Suprapubic skin (tissue), 4 donors: ENCODE measurements around the gene AP1G2. TPM values are rescaled to one million over a fixed set of nuclear protein-coding genes. Genes with fewer than 3 reads are reported as not detected.

Experiments used
- DNase-seq, 2 donors: peaks; one replicate each; pipeline ENCODE4 v3.0.0-alpha.2; 2019; ENCODE audit warnings: low spot score in 2 of 2
- H3K27ac ChIP-seq: fragments of 200-600 bp; sonication (generic); one replicate; pipeline ENCODE4 v1.5.1; 2019
- H3K27me3 ChIP-seq: fragments of 200-600 bp; sonication (generic); one replicate; pipeline ENCODE4 v1.5.1; 2019
- H3K36me3 ChIP-seq: fragments of 200-600 bp; sonication (generic); one replicate; pipeline ENCODE4 v1.5.1; 2019
- H3K4me1 ChIP-seq: fragments of 200-600 bp; sonication (generic); one replicate; pipeline ENCODE4 v1.5.1; 2019
- H3K4me3 ChIP-seq: fragments of 200-600 bp; sonication (generic); one replicate; pipeline ENCODE4 v1.5.1; 2019; ENCODE audit warnings: mild to moderate bottlenecking
- H3K9me3 ChIP-seq: fragments of 200-600 bp; sonication (generic); one replicate; pipeline ENCODE4 v1.5.1; 2019
- EP300 ChIP-seq: sonication (generic); formaldehyde crosslinking; IDR thresholded peaks from one replicate; pipeline ENCODE4 v1.6.1; 2017; ENCODE audit warnings: antibody characterized with exemption
- POLR2A ChIP-seq, 2 donors: fragments of 450-650 bp; IDR thresholded peaks; one replicate each; pipeline ENCODE4 v1.6.1; 2017; ENCODE audit warnings: antibody characterized with exemption in 2 of 2, mild to moderate bottlenecking in 2 of 2, moderate library complexity in 2 of 2
- POLR2AphosphoS5 ChIP-seq, 3 donors: sonication (generic); formaldehyde crosslinking; IDR thresholded peaks; one replicate each; pipeline ENCODE4 v1.6.1; 2017; ENCODE audit warnings: antibody characterized with exemption in 3 of 3
- WGBS: methylation state at CpG from one replicate; pipeline ENCODE4 v1.1.5; 2018; 5-methylcytosine and 5-hydroxymethylcytosine counted together
- total RNA-seq, 4 donors: library from RNA; depleted of rRNA; stranded (reverse); fragments of >200 nt; gene quantifications; one replicate each; pipeline ENCODE4 v1.1.0, GENCODE V29; 2016
- TF ChIP-seq, protein P1 (sequence below), 2 donors: fragments of 200-600 bp in 1 of 2; fragments of 450-650 bp in 1 of 2; sonication (generic) in 1 of 2; IDR thresholded peaks; one replicate each; pipeline ENCODE4 v1.5.1; 2016 to 2019; ENCODE audit warnings: antibody characterized with exemption in 2 of 2, mild to moderate bottlenecking in 1 of 2, moderate library complexity in 1 of 2

AP1G2 gene, protein sequence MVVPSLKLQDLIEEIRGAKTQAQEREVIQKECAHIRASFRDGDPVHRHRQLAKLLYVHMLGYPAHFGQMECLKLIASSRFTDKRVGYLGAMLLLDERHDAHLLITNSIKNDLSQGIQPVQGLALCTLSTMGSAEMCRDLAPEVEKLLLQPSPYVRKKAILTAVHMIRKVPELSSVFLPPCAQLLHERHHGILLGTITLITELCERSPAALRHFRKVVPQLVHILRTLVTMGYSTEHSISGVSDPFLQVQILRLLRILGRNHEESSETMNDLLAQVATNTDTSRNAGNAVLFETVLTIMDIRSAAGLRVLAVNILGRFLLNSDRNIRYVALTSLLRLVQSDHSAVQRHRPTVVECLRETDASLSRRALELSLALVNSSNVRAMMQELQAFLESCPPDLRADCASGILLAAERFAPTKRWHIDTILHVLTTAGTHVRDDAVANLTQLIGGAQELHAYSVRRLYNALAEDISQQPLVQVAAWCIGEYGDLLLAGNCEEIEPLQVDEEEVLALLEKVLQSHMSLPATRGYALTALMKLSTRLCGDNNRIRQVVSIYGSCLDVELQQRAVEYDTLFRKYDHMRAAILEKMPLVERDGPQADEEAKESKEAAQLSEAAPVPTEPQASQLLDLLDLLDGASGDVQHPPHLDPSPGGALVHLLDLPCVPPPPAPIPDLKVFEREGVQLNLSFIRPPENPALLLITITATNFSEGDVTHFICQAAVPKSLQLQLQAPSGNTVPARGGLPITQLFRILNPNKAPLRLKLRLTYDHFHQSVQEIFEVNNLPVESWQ
- 100 to 1,000 TPM; 117 to 415 (median 150) TPM for total RNA-seq

DNA sequence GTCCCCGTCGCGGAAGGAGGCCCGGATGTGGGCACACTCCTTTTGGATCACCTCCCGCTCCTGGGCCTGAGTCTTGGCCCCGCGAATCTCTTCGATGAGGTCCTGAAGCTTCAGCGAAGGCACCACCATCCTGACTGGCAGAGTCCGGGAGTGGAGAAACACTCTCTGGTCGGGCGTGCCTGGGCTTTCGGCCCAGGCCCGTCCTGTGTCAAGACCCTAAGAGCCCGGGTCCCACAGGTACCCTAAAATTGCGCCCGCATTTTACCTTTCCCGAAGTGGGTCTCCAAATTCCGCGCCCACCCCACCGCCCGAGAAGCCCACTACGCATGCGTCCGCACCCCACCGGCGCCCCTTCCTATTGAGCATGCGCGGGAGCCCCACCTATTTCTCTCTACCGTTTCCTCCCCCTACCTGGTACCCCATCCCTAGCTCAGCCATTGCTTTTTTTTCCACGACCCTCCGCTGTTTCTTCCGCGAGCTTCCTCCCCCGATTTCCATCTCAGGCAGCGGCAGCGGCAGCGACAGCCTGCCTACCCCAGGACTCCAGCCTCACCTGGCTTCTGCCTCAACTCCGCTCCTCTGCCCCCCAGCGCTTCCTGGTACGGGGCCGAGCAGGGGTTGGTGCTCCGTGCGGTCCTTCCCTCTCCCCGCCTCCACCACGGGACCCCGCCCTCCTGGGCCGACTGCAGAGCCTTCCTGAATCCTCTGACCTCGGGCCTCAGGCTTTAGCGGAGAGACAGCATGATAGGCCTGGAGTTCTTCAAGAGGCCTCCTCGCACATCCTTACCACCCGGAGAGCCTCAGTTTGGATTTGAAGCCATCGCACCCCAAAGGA lies at the start of gene AP1G2:
Gene AP1G2, minus strand, starts transcription at position 606 of the 835 bp plus-strand sequence. Its CDS starts 477 bp downstream, at position 129.
- DNase-seq: peak; percentile 93 to 94
- peak within 1 kb of the TSS; percentile 67 for H3K4me3 ChIP-seq
- 3% methylated on average over 44 of the region's 53 CpGs for WGBS
- no peaks in the 10 kb centered on the region for H3K9me3 ChIP-seq
- peaks cover 4% of the 10 kb centered on the region for H3K27me3 ChIP-seq
- peaks cover 12% of the 10 kb centered on the region for H3K36me3 ChIP-seq
- peak within 1 kb of the TSS; percentile 56 for H3K27ac ChIP-seq
- peaks cover 44% of the 10 kb centered on the region for H3K4me1 ChIP-seq
- TF ChIP-seq POLR2AphosphoS5 (IDR thresholded peaks at IDR 0.05) (no peak), EP300 (no peak), POLR2A (IDR thresholded peaks at IDR 0.05) (no peak)
- TF ChIP-seq, protein P1, sequence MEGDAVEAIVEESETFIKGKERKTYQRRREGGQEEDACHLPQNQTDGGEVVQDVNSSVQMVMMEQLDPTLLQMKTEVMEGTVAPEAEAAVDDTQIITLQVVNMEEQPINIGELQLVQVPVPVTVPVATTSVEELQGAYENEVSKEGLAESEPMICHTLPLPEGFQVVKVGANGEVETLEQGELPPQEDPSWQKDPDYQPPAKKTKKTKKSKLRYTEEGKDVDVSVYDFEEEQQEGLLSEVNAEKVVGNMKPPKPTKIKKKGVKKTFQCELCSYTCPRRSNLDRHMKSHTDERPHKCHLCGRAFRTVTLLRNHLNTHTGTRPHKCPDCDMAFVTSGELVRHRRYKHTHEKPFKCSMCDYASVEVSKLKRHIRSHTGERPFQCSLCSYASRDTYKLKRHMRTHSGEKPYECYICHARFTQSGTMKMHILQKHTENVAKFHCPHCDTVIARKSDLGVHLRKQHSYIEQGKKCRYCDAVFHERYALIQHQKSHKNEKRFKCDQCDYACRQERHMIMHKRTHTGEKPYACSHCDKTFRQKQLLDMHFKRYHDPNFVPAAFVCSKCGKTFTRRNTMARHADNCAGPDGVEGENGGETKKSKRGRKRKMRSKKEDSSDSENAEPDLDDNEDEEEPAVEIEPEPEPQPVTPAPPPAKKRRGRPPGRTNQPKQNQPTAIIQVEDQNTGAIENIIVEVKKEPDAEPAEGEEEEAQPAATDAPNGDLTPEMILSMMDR (IDR thresholded peaks at IDR 0.05): no peak

GRCh38 chr14:23615856-23616255 lies 48.3 kb upstream of the AP1G2 start:
- no peaks in the 10 kb centered on the region for H3K9me3 ChIP-seq

DNA sequence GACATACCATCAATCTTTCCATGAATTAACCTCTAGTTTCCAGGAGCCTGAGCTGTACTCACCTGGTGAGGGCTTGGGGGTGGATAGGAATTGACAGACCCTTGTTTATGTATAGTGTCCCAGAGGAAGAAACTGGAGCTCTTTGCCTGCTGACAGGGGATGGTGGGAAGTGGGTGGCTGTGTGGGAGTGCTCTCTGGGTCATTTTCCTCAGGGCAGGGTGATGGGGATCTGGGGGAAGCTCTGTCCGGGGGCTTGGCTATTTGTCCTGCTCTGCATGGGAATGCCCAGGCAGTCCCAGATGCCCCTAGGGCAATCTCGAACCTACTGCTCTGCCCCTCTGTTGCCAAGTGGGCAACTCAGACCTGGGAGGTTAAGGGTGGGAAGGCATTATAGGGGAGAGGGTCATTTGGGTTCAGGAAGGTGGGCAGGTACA lies 46.8 kb upstream of the AP1G2 start:
- Histone ChIP-seq H3K27ac (no peak overlapping the region), H3K4me3 (no peak overlapping the region), H3K27me3 (no peaks in the 10 kb centered on the region), H3K4me1 (no peaks in the 10 kb centered on the region), H3K9me3 (no peaks in the 10 kb centered on the region), H3K36me3 (no peaks in the 10 kb centered on the region)
- TF ChIP-seq, protein P1 (IDR thresholded peaks at IDR 0.05): no peak
- TF ChIP-seq POLR2AphosphoS5 (IDR thresholded peaks at IDR 0.05) (no peak), EP300 (no peak), POLR2A (IDR thresholded peaks at IDR 0.05) (no peak)
- WGBS: 50% methylated on average over 2 of the region's 2 CpGs
- DNase-seq: no peak

More at GRCh38 chr14:23615856-23616255, 48.3 kb upstream of the AP1G2 start:
- Histone ChIP-seq H3K27me3 (no peaks in the 10 kb centered on the region), H3K36me3 (no peaks in the 10 kb centered on the region), H3K27ac (no peak overlapping the region), H3K4me3 (no peak overlapping the region), H3K4me1 (no peaks in the 10 kb centered on the region)
- TF ChIP-seq POLR2A (IDR thresholded peaks at IDR 0.05) (no peak), POLR2AphosphoS5 (IDR thresholded peaks at IDR 0.05) (no peak), EP300 (no peak)
- TF ChIP-seq, protein P1 (IDR thresholded peaks at IDR 0.05): no peak
- no peak for DNase-seq
- WGBS: 66% methylated on average over 5 of the region's 5 CpGs

DNA sequence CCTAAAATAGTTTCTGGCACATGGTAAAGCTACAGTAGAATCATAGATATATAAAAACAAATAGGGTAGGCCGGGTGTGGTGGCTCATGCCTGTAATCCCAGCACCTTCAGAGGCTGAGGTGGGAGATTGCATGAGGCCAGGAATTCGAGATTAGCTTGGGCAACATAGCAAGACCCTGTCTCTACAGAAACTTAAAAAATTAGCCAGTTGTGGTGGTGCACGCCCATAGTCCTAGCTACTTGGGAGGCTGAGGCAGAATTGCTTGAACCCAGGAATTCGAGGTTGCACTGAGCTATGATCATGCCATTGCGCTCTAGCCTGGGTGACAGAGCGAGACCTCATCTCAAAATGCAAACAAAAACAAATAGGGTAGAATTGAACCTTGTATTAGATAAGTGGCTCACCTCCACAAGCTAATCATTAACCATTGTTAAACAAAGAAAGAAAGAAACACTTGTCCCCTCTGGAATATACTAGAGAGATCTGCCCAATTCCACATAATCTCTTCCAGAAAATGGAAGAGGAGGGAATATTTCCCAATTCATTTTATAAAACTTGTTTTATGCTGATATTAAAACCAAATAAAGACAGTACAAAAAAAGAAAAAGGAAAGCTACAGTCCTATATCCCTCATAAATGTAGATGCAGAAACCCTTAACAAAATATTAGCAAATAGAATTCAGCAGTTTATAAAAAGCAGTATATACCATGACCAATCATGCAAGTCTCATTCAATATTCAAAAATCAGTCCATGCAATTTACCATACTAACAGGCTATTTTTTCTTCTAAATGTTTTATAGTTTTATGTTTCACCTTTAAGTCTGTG lies 45.9 kb upstream of the AP1G2 start:
- Histone ChIP-seq H3K27me3 (no peaks in the 10 kb centered on the region), H3K4me3 (no peak overlapping the region), H3K9me3 (no peaks in the 10 kb centered on the region), H3K27ac (no peak overlapping the region), H3K4me1 (no peaks in the 10 kb centered on the region), H3K36me3 (no peaks in the 10 kb centered on the region)
- WGBS: 92% methylated on average over 6 of the region's 6 CpGs
- no peak for DNase-seq
- TF ChIP-seq POLR2A (IDR thresholded peaks at IDR 0.05): no peak
- no peak for TF ChIP-seq POLR2AphosphoS5 (IDR thresholded peaks at IDR 0.05)

GRCh38 chr14:23612802-23613201 lies 45.2 kb upstream of the AP1G2 start:
- H3K27ac ChIP-seq: no peak overlapping the region
- H3K36me3 ChIP-seq: no peaks in the 10 kb centered on the region
- H3K9me3 ChIP-seq: no peaks in the 10 kb centered on the region
- no peak for DNase-seq
- H3K4me3 ChIP-seq: no peak overlapping the region
- TF ChIP-seq EP300: no peak
- TF ChIP-seq POLR2AphosphoS5 (IDR thresholded peaks at IDR 0.05): no peak
- TF ChIP-seq, protein P1 (IDR thresholded peaks at IDR 0.05): no peak
- TF ChIP-seq POLR2A (IDR thresholded peaks at IDR 0.05): no peak
- no peaks in the 10 kb centered on the region for H3K4me1 ChIP-seq
- 89% methylated on average over 1 of the region's 1 CpG for WGBS
- no peaks in the 10 kb centered on the region for H3K27me3 ChIP-seq
